Left ventricle myocardium inferior (tissue), 1 donor: ENCODE results near the gene ADARB1. TPM values are rescaled to one million over a fixed set of nuclear protein-coding genes. Genes with fewer than 3 reads are reported as not detected.
"Not testable (repeated sequence)": the region's sequence is repeated elsewhere in the genome, so short reads cannot be mapped to it uniquely, and the experiment has no call there.

Experiments
- DNase-seq: peaks from one replicate; pipeline ENCODE4 v3.0.0-alpha.2; 2020
- H3K27ac ChIP-seq: fragments of 200-600 bp; replicated peaks from 2 replicates; pipeline ENCODE4 v1.8.0; 2021
- H3K27me3 ChIP-seq: fragments of 200-600 bp; 2 replicates; pipeline ENCODE4 v1.8.0; 2021; ENCODE audit warnings: low read depth
- H3K36me3 ChIP-seq: fragments of 200-600 bp; 2 replicates; pipeline ENCODE4 v1.8.0; 2021
- H3K4me1 ChIP-seq: fragments of 200-600 bp; 2 replicates; pipeline ENCODE4 v1.8.0; 2021
- H3K4me3 ChIP-seq: fragments of 200-600 bp; 2 replicates; pipeline ENCODE4 v1.8.0; 2021; ENCODE audit warnings: mild to moderate bottlenecking, moderate library complexity
- H3K9me3 ChIP-seq: fragments of 200-600 bp; replicated peaks from 2 replicates; pipeline ENCODE4 v1.8.0; 2021
- intact Hi-C: fragments of 100-400 bp; cut with micrococcal nuclease; formaldehyde crosslinking; loops from one replicate; pipeline ENCODE4 v1.11.0; 2022
- long read RNA-seq: library from polyadenylated mRNA; unstranded; transcript quantifications from one replicate; pipeline ENCODE4 v2.0.0, GENCODE V29; 2021
- total RNA-seq: library from RNA; stranded (reverse); fragmentation: NEBNext Ultra II Directional; extraction: Animal tissue kit (Norgen Biotek cat#: 25700); gene quantifications from one replicate; pipeline ENCODE4 v1.2.1, GENCODE V29; 2021
- TF ChIP-seq, protein P1 (sequence below): fragments of 200-600 bp; IDR thresholded peaks from 2 replicates; pipeline ENCODE4 v1.8.0; 2021; ENCODE audit warnings: antibody characterized with exemption, mild to moderate bottlenecking, borderline replicate concordance
- donor health status: DM: no; HTN: yes; CAD: no; lungs with severe emphysema.

ADARB1 gene, protein sequence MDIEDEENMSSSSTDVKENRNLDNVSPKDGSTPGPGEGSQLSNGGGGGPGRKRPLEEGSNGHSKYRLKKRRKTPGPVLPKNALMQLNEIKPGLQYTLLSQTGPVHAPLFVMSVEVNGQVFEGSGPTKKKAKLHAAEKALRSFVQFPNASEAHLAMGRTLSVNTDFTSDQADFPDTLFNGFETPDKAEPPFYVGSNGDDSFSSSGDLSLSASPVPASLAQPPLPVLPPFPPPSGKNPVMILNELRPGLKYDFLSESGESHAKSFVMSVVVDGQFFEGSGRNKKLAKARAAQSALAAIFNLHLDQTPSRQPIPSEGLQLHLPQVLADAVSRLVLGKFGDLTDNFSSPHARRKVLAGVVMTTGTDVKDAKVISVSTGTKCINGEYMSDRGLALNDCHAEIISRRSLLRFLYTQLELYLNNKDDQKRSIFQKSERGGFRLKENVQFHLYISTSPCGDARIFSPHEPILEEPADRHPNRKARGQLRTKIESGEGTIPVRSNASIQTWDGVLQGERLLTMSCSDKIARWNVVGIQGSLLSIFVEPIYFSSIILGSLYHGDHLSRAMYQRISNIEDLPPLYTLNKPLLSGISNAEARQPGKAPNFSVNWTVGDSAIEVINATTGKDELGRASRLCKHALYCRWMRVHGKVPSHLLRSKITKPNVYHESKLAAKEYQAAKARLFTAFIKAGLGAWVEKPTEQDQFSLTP
- 15.5 TPM for total RNA-seq
- long read RNA-seq, full-length matches to known transcripts = 3 of 29 reads
- long read RNA-seq, partial matches to known transcripts = 4 of 29 reads
- long read RNA-seq, other reads (novel, unspliced or antisense) = 22 of 29 reads

DNA sequence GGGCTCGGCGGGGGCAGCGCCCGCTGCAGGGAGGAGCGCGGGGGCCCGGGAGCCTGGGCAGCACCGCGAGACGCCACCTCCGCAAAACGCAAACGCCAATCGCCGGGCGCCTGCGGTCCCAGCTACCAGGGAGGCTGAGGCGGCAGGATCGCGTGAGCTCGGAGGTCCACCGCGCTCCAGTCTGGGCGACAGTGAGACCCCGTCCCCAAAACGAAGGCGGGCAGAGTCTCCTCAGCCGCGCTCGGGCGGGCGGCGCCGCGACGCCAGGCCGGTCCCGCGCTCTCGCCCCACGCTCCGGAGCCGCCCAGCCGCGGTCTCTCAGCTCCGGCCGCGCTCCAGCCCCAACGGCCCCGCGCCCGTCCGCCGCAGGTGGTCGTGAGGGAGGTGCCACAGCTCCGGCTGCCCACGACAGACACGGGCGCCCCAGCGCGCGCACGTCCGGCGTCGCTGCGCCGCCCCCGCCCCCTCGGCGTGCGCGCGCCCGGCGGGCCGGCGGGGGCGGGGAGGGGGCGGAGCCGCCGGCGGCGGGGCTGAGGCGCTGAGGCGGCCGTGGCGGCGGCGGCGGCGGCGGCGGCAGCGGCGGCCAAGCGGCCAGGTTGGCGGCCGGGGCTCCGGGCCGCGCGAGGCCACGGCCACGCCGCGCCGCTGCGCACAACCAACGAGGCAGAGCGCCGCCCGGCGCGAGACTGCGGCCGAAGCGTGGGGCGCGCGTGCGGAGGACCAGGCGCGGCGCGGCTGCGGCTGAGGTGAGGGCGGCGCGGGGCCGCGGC lies at the start of gene ADARB1:
Gene ADARB1 (plus strand): TSS at position 533 of the 770 bp plus-strand sequence. CDS start 97,077 bp downstream, outside the sequence.
- DNase-seq = peak; percentile 68
- peak within 1 kb of the TSS; percentile 97 for H3K27ac ChIP-seq
- peak within 1 kb of the TSS; percentile 97 for H3K4me3 ChIP-seq
- intact Hi-C loops = loop anchor here (5.0 kb wide), 1 partner anchor 58 kb away; no protein-coding TSS in a partner anchor
- TF ChIP-seq, protein P1, sequence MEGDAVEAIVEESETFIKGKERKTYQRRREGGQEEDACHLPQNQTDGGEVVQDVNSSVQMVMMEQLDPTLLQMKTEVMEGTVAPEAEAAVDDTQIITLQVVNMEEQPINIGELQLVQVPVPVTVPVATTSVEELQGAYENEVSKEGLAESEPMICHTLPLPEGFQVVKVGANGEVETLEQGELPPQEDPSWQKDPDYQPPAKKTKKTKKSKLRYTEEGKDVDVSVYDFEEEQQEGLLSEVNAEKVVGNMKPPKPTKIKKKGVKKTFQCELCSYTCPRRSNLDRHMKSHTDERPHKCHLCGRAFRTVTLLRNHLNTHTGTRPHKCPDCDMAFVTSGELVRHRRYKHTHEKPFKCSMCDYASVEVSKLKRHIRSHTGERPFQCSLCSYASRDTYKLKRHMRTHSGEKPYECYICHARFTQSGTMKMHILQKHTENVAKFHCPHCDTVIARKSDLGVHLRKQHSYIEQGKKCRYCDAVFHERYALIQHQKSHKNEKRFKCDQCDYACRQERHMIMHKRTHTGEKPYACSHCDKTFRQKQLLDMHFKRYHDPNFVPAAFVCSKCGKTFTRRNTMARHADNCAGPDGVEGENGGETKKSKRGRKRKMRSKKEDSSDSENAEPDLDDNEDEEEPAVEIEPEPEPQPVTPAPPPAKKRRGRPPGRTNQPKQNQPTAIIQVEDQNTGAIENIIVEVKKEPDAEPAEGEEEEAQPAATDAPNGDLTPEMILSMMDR = no peak
- no peaks in the 10 kb centered on the region for H3K27me3 ChIP-seq
- H3K36me3 ChIP-seq = no peaks in the 10 kb centered on the region
- peaks cover 35% of the 10 kb centered on the region for H3K4me1 ChIP-seq
- no peaks in the 10 kb centered on the region for H3K9me3 ChIP-seq

DNA sequence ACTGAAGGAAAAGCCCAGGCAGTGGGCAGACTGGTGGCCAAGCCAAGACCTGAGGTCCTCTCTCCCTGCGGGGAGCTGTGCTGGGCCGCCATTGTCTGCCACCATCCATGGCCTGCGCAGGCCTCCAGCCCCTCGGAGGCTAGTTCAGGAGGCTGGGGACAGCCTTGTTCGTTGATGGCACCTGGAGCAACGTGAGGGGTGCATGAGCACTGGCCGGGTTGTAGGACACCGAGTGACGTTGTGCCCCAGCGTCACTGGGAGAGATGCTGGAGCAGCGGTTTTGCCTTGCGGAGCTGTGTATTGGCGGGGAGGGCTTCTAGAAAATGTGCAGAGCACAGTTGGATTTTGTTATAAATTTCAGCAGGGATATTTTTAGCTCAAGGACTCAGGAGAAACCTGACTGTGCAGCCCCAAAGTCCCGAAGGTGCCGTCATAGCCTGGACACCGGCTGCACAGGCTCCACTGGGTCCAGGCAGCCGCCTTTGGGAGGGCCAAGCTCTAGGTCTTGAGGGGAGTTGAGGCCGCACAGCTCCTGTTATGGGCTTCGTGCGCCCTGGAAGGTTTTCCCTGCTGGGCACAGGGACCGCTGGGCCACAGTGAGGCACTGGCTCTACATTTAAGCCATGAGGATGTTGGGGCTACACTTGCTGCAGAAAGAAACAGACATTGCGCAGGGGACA lies 48.2 kb upstream of the ADARB1 start:
- Histone ChIP-seq H3K36me3 (no peaks in the 10 kb centered on the region), H3K9me3 (peaks cover 20% of the 10 kb centered on the region), H3K4me3 (no peak overlapping the region), H3K27ac (no peak overlapping the region), H3K4me1 (peaks cover 22% of the 10 kb centered on the region), H3K27me3 (no peaks in the 10 kb centered on the region)
- intact Hi-C loops = no loop called here
- TF ChIP-seq, protein P1 = no peak
- no peak for DNase-seq

DNA sequence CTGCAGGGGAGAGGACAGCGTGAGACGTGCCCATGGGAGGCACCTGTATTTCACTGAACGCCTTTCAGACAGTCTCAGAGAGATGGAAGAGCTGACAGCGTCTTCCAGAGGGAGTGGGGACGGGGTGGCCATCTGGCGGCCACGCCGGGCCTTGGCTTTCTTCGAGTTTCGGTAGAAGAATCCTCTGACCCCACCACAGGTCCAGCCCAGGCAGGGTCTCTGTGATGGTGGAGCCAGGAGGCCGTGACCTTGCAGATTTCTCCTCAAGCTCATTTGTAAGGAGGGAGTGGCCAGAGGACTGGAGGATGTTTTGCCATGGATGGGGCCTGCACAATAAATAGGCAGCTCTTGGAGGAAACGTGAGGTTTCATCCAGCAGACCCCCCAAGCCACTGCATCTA lies 47.6 kb upstream of the ADARB1 start:
- no peak for DNase-seq
- H3K27me3 ChIP-seq = no peaks in the 10 kb centered on the region
- H3K27ac ChIP-seq = no peak overlapping the region
- no peaks in the 10 kb centered on the region for H3K36me3 ChIP-seq
- H3K9me3 ChIP-seq = peaks cover 20% of the 10 kb centered on the region
- no peak overlapping the region for H3K4me3 ChIP-seq
- H3K4me1 ChIP-seq = peaks cover 27% of the 10 kb centered on the region
- TF ChIP-seq, protein P1 = no peak
- intact Hi-C loops = no loop called here

DNA sequence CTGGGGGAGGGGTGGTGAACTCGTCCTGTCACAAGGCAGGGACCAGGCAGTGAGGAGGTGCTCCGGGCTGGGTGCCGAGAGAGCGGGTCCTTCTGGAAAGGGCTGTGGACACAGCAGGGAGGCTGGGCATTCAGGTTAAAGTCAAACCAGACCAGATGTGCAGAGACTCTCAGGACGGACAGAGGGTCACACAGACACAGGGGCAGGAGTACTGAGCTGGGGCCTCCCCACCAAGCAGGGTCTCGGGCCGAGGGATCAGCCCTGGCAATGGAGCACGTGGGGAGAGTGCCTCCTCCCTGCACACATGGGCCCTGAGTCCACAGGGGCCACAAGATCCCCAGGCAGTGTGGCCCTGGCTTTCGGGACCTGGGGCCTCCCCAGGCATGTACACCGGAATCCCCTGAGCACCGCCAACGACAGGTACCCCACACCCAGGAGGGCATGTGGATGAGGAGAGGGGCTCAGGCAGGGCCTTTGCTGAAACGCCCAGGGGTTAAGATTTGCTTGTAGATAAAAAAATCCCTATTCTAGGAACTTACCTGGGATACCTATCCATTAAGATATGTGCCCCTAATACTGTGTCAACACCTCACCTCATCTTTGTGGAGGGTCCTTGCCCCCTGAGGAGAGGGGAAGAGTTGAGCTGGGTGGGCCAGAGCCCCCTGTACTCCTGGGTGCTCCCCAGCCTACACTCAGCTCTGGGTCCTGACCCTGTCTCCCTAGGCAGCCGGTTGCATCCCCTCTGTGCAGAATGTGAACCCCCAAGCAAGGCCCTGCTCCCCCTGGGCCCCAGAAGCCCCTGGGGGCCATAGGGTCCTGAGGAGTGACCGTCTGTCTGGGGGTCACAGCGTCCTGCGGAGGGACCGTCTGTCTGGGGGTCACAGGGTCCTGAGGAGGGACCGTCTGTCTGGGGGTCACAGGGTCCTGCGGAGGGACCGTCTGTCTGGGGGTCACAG lies 46.9 kb upstream of the ADARB1 start:
- no peaks in the 10 kb centered on the region for H3K27me3 ChIP-seq
- TF ChIP-seq, protein P1 = no peak
- no peak for DNase-seq
- peaks cover 20% of the 10 kb centered on the region for H3K9me3 ChIP-seq
- no peak overlapping the region for H3K27ac ChIP-seq
- peaks cover 33% of the 10 kb centered on the region for H3K4me1 ChIP-seq
- intact Hi-C loops = no loop called here
- H3K4me3 ChIP-seq = no peak overlapping the region
- H3K36me3 ChIP-seq = no peaks in the 10 kb centered on the region

DNA sequence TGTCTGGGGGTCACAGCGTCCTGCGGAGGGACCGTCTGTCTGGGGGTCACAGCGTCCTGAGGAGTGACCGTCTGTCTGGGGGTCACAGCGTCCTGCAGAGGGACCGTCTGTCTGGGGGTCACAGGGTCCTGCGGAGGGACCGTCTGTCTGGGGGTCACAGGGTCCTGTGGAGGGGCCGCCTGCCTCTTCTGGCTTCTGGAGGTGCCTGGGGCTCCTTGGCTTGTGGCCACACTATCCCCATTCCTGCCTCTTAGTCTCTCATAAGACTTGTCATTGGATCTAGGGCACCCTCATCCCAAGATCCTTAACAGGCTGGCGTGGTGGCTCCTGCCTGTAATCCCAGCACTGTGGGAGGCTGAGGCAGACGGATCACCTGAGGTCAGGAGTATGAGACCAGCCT lies 45.7 kb upstream of the ADARB1 start:
- DNase-seq, intact Hi-C loops, H3K36me3 ChIP-seq, H3K27me3 ChIP-seq, H3K4me3 ChIP-seq, H3K27ac ChIP-seq: not testable (repeated sequence)
- Histone ChIP-seq H3K4me1 (peaks cover 44% of the 10 kb centered on the region), H3K9me3 (peaks cover 12% of the 10 kb centered on the region)
